ENCODE results near the gene SRMS. TPM values are rescaled to one million over a fixed set of nuclear protein-coding genes. Genes with fewer than 3 reads are reported as not detected.

SRMS gene
- total and polyA plus RNA-seq, 2 donors (not counting 1 experiment from before 2014, with no cell fraction given), result not detected

DNA sequence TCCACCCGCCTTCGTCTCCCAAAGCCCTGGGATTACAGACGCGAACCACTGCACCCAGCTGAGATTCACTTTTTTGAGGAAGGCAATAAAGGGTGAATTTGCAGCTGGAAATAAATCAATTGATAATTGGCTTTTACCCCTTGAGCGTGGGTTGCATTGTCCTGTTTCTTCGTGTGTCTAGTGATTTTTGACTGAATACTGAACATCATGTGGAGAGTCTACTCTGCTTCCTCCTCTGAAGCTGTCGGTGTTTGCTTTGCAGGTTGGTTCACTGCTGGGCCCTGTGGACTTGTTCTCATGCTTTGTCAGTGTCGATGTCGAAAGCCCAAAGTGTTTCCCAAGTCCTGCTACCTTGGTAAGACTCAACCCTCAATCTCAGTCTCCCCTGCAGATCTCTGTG is 42.9 kb downstream of the SRMS start:
- Histone ChIP-seq H2AFZ (ENCODE audit: low read length) (no peak overlapping the region), H3K9me3 (ENCODE audit: control insufficient read depth, insufficient read depth, low read depth, low read length) (no peaks in the 10 kb centered on the region), H3K27me3 (ENCODE audit: control insufficient read depth, insufficient read depth, low read length) (peaks cover 2% of the 10 kb centered on the region), H3K4me1 (ENCODE audit: control insufficient read depth, extremely low read depth, insufficient read depth, low read length) (no peaks in the 10 kb centered on the region), H3K4me2 (ENCODE audit: extremely low read depth, insufficient read depth, low read length) (no peak overlapping the region), H3K36me3 (ENCODE audit: control insufficient read depth, insufficient read depth, low read length) (no peaks in the 10 kb centered on the region), H3K79me2 (ENCODE audit: control insufficient read depth, insufficient read depth, low read length) (no peaks in the 10 kb centered on the region), H3K27ac (ENCODE audit: insufficient read depth, low read length) (no peak overlapping the region), H3K9ac (ENCODE audit: insufficient read depth, low read length) (no peak overlapping the region), H4K20me1 (ENCODE audit: control insufficient read depth, extremely low read depth, insufficient read depth, low read length) (no peaks in the 10 kb centered on the region), H3K4me3 (replicated peaks in 1 of 4; ENCODE audit: control extremely low read depth in 1 of 4, insufficient read depth in 1 of 4, low read depth in 3 of 4, low read length in 4 of 4) (no peak overlapping the region)
- TF ChIP-seq, protein P1, sequence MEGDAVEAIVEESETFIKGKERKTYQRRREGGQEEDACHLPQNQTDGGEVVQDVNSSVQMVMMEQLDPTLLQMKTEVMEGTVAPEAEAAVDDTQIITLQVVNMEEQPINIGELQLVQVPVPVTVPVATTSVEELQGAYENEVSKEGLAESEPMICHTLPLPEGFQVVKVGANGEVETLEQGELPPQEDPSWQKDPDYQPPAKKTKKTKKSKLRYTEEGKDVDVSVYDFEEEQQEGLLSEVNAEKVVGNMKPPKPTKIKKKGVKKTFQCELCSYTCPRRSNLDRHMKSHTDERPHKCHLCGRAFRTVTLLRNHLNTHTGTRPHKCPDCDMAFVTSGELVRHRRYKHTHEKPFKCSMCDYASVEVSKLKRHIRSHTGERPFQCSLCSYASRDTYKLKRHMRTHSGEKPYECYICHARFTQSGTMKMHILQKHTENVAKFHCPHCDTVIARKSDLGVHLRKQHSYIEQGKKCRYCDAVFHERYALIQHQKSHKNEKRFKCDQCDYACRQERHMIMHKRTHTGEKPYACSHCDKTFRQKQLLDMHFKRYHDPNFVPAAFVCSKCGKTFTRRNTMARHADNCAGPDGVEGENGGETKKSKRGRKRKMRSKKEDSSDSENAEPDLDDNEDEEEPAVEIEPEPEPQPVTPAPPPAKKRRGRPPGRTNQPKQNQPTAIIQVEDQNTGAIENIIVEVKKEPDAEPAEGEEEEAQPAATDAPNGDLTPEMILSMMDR (conservative IDR thresholded peaks at IDR 0.05 in 1 of 2, IDR thresholded peaks at IDR 0.05 in 1 of 2; ENCODE audit: low read depth in 1 of 2, low read length in 2 of 2), result no peak
- TF ChIP-seq EZH2 (IDR thresholded peaks at IDR 0.05; ENCODE audit: low read length, missing control alignments), result no peak
- DNase-seq (ENCODE audit: low read depth in 2 of 2), result no peak

- Histone ChIP-seq H3K36me3 (ENCODE audit: control insufficient read depth, insufficient read depth, low read length) (no peaks in the 10 kb centered on the region), H3K9me3 (ENCODE audit: control insufficient read depth, insufficient read depth, low read depth, low read length) (no peaks in the 10 kb centered on the region), H3K4me1 (ENCODE audit: control insufficient read depth, extremely low read depth, insufficient read depth, low read length) (no peaks in the 10 kb centered on the region), H4K20me1 (ENCODE audit: control insufficient read depth, extremely low read depth, insufficient read depth, low read length) (no peaks in the 10 kb centered on the region), H2AFZ (ENCODE audit: low read length) (no peak overlapping the region), H3K79me2 (ENCODE audit: control insufficient read depth, insufficient read depth, low read length) (no peaks in the 10 kb centered on the region), H3K9ac (ENCODE audit: insufficient read depth, low read length) (no peak overlapping the region), H3K27me3 (ENCODE audit: control insufficient read depth, insufficient read depth, low read length) (peaks cover 6% of the 10 kb centered on the region), H3K4me3 (replicated peaks in 1 of 4; ENCODE audit: control extremely low read depth in 1 of 4, insufficient read depth in 1 of 4, low read depth in 3 of 4, low read length in 4 of 4) (no peak overlapping the region), H3K4me2 (ENCODE audit: extremely low read depth, insufficient read depth, low read length) (no peak overlapping the region), H3K27ac (ENCODE audit: insufficient read depth, low read length) (no peak overlapping the region)
- no peak for DNase-seq (ENCODE audit: low read depth in 2 of 2)
- no peak for TF ChIP-seq EZH2 (IDR thresholded peaks at IDR 0.05; ENCODE audit: low read length, missing control alignments)
- TF ChIP-seq, protein P1 (conservative IDR thresholded peaks at IDR 0.05 in 1 of 2, IDR thresholded peaks at IDR 0.05 in 1 of 2; ENCODE audit: low read depth in 1 of 2, low read length in 2 of 2), result no peak
These were observed 44.0 kb downstream of the SRMS start for GRCh38 chr20:63503524-63503923.

- H3K79me2 ChIP-seq (ENCODE audit: control insufficient read depth, insufficient read depth, low read length), result no peaks in the 10 kb centered on the region
- DNase-seq (ENCODE audit: low read depth in 2 of 2), result no peak
- no peak overlapping the region for H3K4me3 ChIP-seq (replicated peaks in 1 of 4; ENCODE audit: control extremely low read depth in 1 of 4, insufficient read depth in 1 of 4, low read depth in 3 of 4, low read length in 4 of 4)
- no peaks in the 10 kb centered on the region for H3K36me3 ChIP-seq (ENCODE audit: control insufficient read depth, insufficient read depth, low read length)
- H3K4me1 ChIP-seq (ENCODE audit: control insufficient read depth, extremely low read depth, insufficient read depth, low read length), result no peaks in the 10 kb centered on the region
- TF ChIP-seq EZH2 (IDR thresholded peaks at IDR 0.05; ENCODE audit: low read length, missing control alignments), result no peak
- TF ChIP-seq, protein P1 (conservative IDR thresholded peaks at IDR 0.05 in 1 of 2, IDR thresholded peaks at IDR 0.05 in 1 of 2; ENCODE audit: low read depth in 1 of 2, low read length in 2 of 2), result no peak
- H3K9ac ChIP-seq (ENCODE audit: insufficient read depth, low read length), result no peak overlapping the region
- no peaks in the 10 kb centered on the region for H4K20me1 ChIP-seq (ENCODE audit: control insufficient read depth, extremely low read depth, insufficient read depth, low read length)
- no peak overlapping the region for H2AFZ ChIP-seq (ENCODE audit: low read length)
- H3K27ac ChIP-seq (ENCODE audit: insufficient read depth, low read length), result no peak overlapping the region
- H3K27me3 ChIP-seq (ENCODE audit: control insufficient read depth, insufficient read depth, low read length), result peaks cover 6% of the 10 kb centered on the region
- H3K4me2 ChIP-seq (ENCODE audit: extremely low read depth, insufficient read depth, low read length), result no peak overlapping the region
- no peaks in the 10 kb centered on the region for H3K9me3 ChIP-seq (ENCODE audit: control insufficient read depth, insufficient read depth, low read depth, low read length)
These were observed 44.8 kb downstream of the SRMS start for GRCh38 chr20:63502671-63503172.
